ENCODE measurements around the gene KCNK3. TPM values are rescaled to one million over a fixed set of nuclear protein-coding genes. Genes with fewer than 3 reads are reported as not detected.

The KCNK3 gene
- total RNA-seq, 1 experiment from 2014 or later: not detected

DNA sequence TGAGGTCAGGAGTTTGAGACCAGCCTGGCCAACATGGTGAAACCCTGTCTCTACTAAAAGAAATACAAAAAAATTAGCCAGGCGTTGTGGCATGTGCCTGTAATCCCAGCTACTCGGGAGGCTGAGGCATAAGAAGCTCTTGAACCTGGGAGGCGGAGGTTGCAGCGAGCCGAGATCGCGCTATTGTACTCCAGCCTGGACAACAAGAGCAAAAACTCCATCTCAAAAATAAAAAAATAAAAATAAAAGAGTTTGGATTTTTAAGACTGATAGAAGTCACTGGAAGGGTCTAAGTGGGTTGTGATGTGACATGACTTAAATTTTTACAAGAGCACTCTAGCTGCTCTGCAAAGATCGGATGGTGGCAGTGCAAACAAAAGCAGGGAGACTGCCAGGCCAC, 15.9 kb downstream of the KCNK3 start:
- POLR2A ChIA-PET: no interaction called here
- H3K27ac Mint-ChIP-seq (ENCODE audit: low read depth, unreplicated experiment): no peak overlapping the region
- CTCF ChIA-PET: interaction anchor here (1.0 kb wide), 1 partner anchor 102 kb away, joined by 3 read pairs; no protein-coding TSS in a partner anchor
- no peaks in the 10 kb centered on the region for H3K9me3 Mint-ChIP-seq (ENCODE audit: unreplicated experiment)
- no peaks in the 10 kb centered on the region for H3K36me3 Mint-ChIP-seq (ENCODE audit: insufficient read depth, unreplicated experiment)
- DNase-seq (ENCODE audit: unreplicated experiment): no peak
- H3K4me3 Mint-ChIP-seq (ENCODE audit: unreplicated experiment): no peak overlapping the region
- BruUV-seq (replicated peaks): no TSS peak
- peaks cover 20% of the 10 kb centered on the region for H3K27me3 Mint-ChIP-seq (ENCODE audit: insufficient read depth, unreplicated experiment)
- TF ChIP-seq, protein P1, sequence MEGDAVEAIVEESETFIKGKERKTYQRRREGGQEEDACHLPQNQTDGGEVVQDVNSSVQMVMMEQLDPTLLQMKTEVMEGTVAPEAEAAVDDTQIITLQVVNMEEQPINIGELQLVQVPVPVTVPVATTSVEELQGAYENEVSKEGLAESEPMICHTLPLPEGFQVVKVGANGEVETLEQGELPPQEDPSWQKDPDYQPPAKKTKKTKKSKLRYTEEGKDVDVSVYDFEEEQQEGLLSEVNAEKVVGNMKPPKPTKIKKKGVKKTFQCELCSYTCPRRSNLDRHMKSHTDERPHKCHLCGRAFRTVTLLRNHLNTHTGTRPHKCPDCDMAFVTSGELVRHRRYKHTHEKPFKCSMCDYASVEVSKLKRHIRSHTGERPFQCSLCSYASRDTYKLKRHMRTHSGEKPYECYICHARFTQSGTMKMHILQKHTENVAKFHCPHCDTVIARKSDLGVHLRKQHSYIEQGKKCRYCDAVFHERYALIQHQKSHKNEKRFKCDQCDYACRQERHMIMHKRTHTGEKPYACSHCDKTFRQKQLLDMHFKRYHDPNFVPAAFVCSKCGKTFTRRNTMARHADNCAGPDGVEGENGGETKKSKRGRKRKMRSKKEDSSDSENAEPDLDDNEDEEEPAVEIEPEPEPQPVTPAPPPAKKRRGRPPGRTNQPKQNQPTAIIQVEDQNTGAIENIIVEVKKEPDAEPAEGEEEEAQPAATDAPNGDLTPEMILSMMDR (IDR thresholded peaks at IDR 0.05; ENCODE audit: unreplicated experiment): no peak
- no peaks in the 10 kb centered on the region for H3K4me1 Mint-ChIP-seq (ENCODE audit: insufficient read depth, unreplicated experiment)
- intact Hi-C loops (cut with micrococcal nuclease): no loop called here

DNA sequence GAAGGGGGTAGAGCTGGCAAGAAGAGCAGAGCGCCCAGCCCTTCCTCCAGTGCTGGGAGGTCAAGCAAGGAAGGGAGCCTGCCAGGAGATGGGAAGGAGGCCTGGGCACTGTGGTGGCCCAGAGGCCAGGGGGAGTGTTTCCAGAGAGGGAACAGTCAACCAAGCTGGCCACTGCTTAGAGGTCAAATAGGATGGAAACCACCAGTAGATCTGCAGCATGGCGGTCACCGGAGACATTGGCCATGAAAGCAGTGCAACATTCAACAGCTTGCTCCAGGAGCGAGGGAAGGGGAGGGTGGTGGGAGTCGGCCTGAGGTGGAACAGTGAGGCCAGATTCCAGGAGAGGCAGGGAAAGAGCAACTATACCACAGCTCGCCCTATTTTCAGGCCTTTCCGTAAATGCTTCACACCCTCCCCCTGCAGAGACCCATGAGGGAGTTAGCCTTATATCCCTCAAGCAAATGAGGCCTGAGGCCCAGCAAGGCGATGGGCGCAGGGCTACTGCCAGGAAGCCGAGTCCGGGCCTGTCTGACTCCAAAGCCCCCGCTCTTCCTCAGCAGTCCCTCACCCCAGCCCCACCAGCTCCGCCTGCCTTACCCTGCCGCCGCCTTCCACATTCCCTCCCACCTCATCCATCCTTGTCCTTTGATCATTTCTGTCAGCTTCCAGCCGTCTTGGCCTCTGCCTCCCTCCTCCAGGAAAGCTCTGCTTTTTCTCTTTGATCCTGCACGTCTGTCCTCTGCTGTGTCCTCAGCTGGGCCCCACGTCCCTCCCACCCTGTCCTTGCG, 17.0 kb downstream of the KCNK3 start:
- H3K36me3 Mint-ChIP-seq (ENCODE audit: insufficient read depth, unreplicated experiment): no peaks in the 10 kb centered on the region
- H3K27me3 Mint-ChIP-seq (ENCODE audit: insufficient read depth, unreplicated experiment): peaks cover 21% of the 10 kb centered on the region
- POLR2A ChIA-PET: no interaction called here
- no peak overlapping the region for H3K27ac Mint-ChIP-seq (ENCODE audit: low read depth, unreplicated experiment)
- DNase-seq (ENCODE audit: unreplicated experiment): no peak
- no peaks in the 10 kb centered on the region for H3K9me3 Mint-ChIP-seq (ENCODE audit: unreplicated experiment)
- BruUV-seq (replicated peaks): no TSS peak
- TF ChIP-seq, protein P1 (IDR thresholded peaks at IDR 0.05; ENCODE audit: unreplicated experiment): no peak
- H3K4me3 Mint-ChIP-seq (ENCODE audit: unreplicated experiment): no peak overlapping the region
- intact Hi-C loops (cut with micrococcal nuclease): no loop called here
- CTCF ChIA-PET: interaction anchor here (0.5 to 1.0 kb wide), 2 partner anchors 103 to 170 kb away, joined by 3 read pairs; no protein-coding TSS in a partner anchor
- no peaks in the 10 kb centered on the region for H3K4me1 Mint-ChIP-seq (ENCODE audit: insufficient read depth, unreplicated experiment)

DNA sequence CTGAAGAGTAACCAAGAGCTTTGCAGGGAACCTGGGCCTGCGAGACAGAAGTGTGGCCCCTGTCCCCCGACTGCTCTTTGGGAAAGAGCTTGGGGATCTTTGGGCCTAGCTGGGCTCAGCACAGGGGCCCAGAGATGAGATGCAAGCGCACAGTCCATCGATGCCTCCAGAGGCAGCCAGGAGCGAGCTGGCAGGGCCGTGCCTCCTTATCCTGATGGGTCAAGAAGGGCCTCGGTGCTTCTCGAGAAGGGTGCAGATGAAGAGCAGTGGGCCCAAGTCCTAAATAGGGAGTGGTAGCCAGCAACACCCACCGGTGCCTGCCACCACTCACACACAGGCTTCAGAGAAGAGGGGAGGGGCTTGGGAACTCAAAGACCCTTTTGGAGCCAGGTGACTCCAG, 17.6 kb downstream of the KCNK3 start:
- CTCF ChIA-PET: no interaction called here
- intact Hi-C loops (cut with micrococcal nuclease): no loop called here
- no peaks in the 10 kb centered on the region for H3K4me1 Mint-ChIP-seq (ENCODE audit: insufficient read depth, unreplicated experiment)
- H3K27me3 Mint-ChIP-seq (ENCODE audit: insufficient read depth, unreplicated experiment): peaks cover 21% of the 10 kb centered on the region
- no peaks in the 10 kb centered on the region for H3K9me3 Mint-ChIP-seq (ENCODE audit: unreplicated experiment)
- no peaks in the 10 kb centered on the region for H3K36me3 Mint-ChIP-seq (ENCODE audit: insufficient read depth, unreplicated experiment)
- no peak overlapping the region for H3K4me3 Mint-ChIP-seq (ENCODE audit: unreplicated experiment)
- DNase-seq (ENCODE audit: unreplicated experiment): no peak
- POLR2A ChIA-PET: no interaction called here
- TF ChIP-seq, protein P1 (IDR thresholded peaks at IDR 0.05; ENCODE audit: unreplicated experiment): no peak
- H3K27ac Mint-ChIP-seq (ENCODE audit: low read depth, unreplicated experiment): no peak overlapping the region
- no TSS peak for BruUV-seq (replicated peaks)

DNA sequence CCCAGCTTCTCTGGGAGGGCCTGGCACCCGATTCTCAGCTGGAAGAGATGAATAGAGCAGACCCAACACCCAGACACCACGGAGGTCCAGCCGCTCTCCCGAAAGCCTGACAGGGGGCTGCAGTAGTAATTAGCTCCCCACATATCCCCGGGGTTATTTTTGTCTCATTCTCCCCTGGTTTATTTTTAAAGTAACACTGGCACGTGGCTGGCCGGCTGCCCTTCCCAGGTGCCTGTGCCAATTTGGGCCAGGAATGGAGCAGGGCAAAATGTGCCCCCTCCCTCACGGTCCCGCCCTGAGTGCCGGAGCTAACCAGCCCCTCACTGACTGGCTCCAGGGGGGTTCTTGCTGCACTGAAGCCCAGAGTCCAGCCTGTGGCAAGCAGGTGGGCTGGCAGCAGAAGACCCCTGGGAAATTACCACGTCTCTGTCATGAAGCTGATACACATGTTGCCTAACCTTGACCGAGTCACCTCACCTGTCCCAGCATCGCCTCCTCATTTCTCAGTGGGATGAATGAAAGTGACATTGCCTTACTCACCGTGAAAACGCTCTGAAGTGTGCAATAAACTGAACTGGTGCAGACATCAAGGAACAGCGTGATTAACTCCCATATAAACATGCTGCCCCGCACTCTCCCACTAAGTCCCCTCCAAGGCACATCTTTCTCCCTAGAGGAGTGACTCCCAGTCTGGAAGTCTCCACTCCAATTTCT, 18.4 kb downstream of the KCNK3 start:
- TF ChIP-seq, protein P1 (IDR thresholded peaks at IDR 0.05; ENCODE audit: unreplicated experiment): no peak
- Mint-ChIP-seq H3K4me3 (ENCODE audit: unreplicated experiment) (no peak overlapping the region), H3K27ac (ENCODE audit: low read depth, unreplicated experiment) (no peak overlapping the region), H3K4me1 (ENCODE audit: insufficient read depth, unreplicated experiment) (no peaks in the 10 kb centered on the region), H3K36me3 (ENCODE audit: insufficient read depth, unreplicated experiment) (no peaks in the 10 kb centered on the region), H3K9me3 (ENCODE audit: unreplicated experiment) (no peaks in the 10 kb centered on the region), H3K27me3 (ENCODE audit: insufficient read depth, unreplicated experiment) (peaks cover 21% of the 10 kb centered on the region)
- intact Hi-C loops (cut with micrococcal nuclease): no loop called here
- BruUV-seq (replicated peaks): no TSS peak
- no peak for DNase-seq (ENCODE audit: unreplicated experiment)
- ChIA-PET POLR2A (no interaction called here), CTCF (no interaction called here)

Measured in MCF 10A (cell line).